Activated T-helper 2 cell treated with anti-CD3 and anti-CD28 coated beads, Interferon-gamma antibody, Interleukin-2, Interleukin-4, amounts not matched to agents 10 μg/mL and 5 μg/mL and 100 μg/mL, durations not matched to agents 14 hours and 24 hours and 36 hours (primary cell): Measurements from ENCODE around the gene CTAG1B. TPM values are rescaled to one million over a fixed set of nuclear protein-coding genes. Genes with fewer than 3 reads are reported as not detected.
"Not testable (repeated sequence)": the region's sequence is repeated elsewhere in the genome, so short reads cannot be mapped to it uniquely, and the experiment has no call there.

Experiments used
- DNase-seq: peaks from one replicate; pipeline ENCODE4 v3.0.0; 2021; ENCODE audit warnings: low spot score
- H3K27ac Mint-ChIP-seq: one replicate; pipeline ENCODE4 v1.8.0; 2021; ENCODE audit warnings: mixed read lengths
- H3K27me3 Mint-ChIP-seq: one replicate; pipeline ENCODE4 v1.8.0; 2021; ENCODE audit warnings: low read depth, mixed read lengths
- H3K36me3 Mint-ChIP-seq: one replicate; pipeline ENCODE4 v1.8.0; 2021; ENCODE audit warnings: low read depth, mixed read lengths
- H3K4me1 Mint-ChIP-seq: one replicate; pipeline ENCODE4 v1.8.0; 2021; ENCODE audit warnings: low read depth, mixed read lengths
- H3K4me3 Mint-ChIP-seq: one replicate; pipeline ENCODE4 v1.8.0; 2021; ENCODE audit warnings: low read depth, mild to moderate bottlenecking, moderate library complexity, mixed read lengths
- H3K9me3 Mint-ChIP-seq: one replicate; pipeline ENCODE4 v1.8.0; 2021; ENCODE audit warnings: mixed read lengths
- intact Hi-C: fragments of 100-400 bp; cut with micrococcal nuclease; formaldehyde crosslinking; loops from one replicate; pipeline ENCODE4 v1.15.1; 2023
- total RNA-seq: library from RNA; stranded (reverse); gene quantifications from 2 replicates; pipeline ENCODE4 v1.2.3, GENCODE V29; 2022

CTAG1B gene
- total RNA-seq, 1 donor from 2014 or later = not detected

DNA sequence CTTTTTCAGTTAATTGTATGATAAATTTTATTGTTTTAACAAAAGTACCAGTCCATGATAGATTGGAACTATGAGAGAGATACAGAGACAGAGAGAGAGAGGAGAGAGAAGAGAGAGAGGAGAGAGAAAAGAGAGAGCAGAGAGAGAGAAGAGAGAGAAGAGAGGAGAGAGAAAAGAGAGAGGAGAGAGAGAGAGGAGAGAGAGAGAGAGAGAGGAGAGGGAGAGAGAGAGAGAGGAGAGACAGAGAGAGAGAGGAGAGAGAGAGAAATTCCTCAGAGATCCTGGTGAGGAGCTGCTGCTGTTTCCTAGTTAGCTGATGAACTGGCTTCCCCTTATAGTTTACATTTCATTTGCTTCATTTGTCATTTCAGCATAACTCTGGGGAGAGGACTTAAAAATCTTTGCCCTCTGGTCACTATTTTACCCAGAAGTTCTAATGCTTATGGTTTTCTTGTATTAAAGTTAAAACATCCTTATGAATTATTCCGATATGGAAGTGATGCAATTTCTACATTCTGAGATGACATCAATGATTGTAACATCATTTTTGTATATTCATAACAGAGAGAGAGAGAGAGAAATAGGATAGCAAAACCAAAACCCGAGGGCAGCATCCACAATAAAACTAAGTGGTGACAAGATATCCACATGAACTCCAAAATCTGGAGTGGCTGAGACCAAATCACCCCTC is 23.4 kb downstream of the CTAG1B start:
- Mint-ChIP-seq H3K27ac (no peak overlapping the region), H3K4me3 (no peak overlapping the region), H3K4me1 (peaks cover 9% of the 10 kb centered on the region), H3K9me3 (no peaks in the 10 kb centered on the region), H3K27me3 (peaks cover 14% of the 10 kb centered on the region), H3K36me3 (no peaks in the 10 kb centered on the region)
- DNase-seq = no peak
- intact Hi-C loops = no loop called here

- intact Hi-C loops = no loop called here
- Mint-ChIP-seq H3K27ac (no peak overlapping the region), H3K4me1 (peaks cover 9% of the 10 kb centered on the region)
Observed at GRCh38 chrX:154594491-154594890, 24.6 kb downstream of the CTAG1B start.

GRCh38 chrX:154593201-154593600 is 25.9 kb downstream of the CTAG1B start:
- no peaks in the 10 kb centered on the region for H3K36me3 Mint-ChIP-seq

More at GRCh38 chrX:154594491-154594890, 24.6 kb downstream of the CTAG1B start:
- Mint-ChIP-seq H3K4me3 (no peak overlapping the region), H3K36me3 (no peaks in the 10 kb centered on the region), H3K9me3 (no peaks in the 10 kb centered on the region), H3K27me3 (peaks cover 14% of the 10 kb centered on the region)
- DNase-seq = no peak

DNA sequence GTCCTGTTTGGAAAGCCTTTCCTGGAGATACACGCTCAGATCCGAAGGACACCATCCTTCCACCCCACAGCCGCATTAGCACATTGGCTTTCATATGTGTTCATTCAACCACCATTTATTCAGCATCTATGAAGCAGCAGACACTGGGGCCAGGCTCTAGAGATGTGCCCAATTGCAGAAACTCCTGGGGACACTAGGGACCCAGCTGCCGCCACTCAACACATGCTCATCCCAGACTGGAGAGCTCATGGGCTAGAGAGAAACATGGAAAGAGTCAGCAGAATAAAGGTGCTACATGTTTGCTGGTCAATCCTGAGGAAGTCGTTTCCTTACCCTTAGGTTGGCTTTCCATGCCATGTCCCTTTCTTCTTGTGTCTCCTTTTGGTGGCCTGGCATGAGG is 26.6 kb downstream of the CTAG1B start:
- H3K4me1 Mint-ChIP-seq = peaks cover 9% of the 10 kb centered on the region
- no peak overlapping the region for H3K4me3 Mint-ChIP-seq
- H3K36me3 Mint-ChIP-seq = no peaks in the 10 kb centered on the region
- no peaks in the 10 kb centered on the region for H3K9me3 Mint-ChIP-seq
- H3K27ac Mint-ChIP-seq = no peak overlapping the region
- no peak for DNase-seq
- H3K27me3 Mint-ChIP-seq = peaks cover 9% of the 10 kb centered on the region
- intact Hi-C loops = no loop called here

More at GRCh38 chrX:154593201-154593600, 25.9 kb downstream of the CTAG1B start:
- Mint-ChIP-seq H3K4me1 (peaks cover 9% of the 10 kb centered on the region), H3K27me3 (peaks cover 14% of the 10 kb centered on the region), H3K9me3 (no peaks in the 10 kb centered on the region), H3K27ac (no peak overlapping the region), H3K4me3 (no peak overlapping the region)
- intact Hi-C loops = no loop called here
- DNase-seq = no peak

DNA sequence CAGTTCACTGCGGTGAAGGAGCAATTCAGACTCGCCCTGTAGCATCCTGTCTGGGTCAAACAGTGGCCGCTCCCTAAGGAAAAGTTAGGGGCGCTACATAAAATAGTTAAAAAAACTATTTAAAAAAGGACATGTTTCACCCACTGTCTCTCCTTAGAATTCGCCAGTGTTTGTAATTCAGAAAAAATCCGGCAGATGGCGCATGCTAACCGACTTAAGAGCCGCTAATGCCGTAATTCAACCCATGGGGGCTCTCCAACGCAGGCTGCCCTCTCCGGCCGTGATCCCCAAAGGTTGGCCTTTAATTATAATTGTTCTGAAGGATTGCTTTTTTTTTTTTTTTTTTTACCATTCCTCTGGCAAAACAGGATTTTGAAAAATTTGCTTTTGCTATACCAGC is 28.7 kb downstream of the CTAG1B start:
- H3K4me3 Mint-ChIP-seq, H3K36me3 Mint-ChIP-seq, H3K4me1 Mint-ChIP-seq, DNase-seq, intact Hi-C loops, H3K27me3 Mint-ChIP-seq, H3K27ac Mint-ChIP-seq, H3K9me3 Mint-ChIP-seq: not testable (repeated sequence)

DNA sequence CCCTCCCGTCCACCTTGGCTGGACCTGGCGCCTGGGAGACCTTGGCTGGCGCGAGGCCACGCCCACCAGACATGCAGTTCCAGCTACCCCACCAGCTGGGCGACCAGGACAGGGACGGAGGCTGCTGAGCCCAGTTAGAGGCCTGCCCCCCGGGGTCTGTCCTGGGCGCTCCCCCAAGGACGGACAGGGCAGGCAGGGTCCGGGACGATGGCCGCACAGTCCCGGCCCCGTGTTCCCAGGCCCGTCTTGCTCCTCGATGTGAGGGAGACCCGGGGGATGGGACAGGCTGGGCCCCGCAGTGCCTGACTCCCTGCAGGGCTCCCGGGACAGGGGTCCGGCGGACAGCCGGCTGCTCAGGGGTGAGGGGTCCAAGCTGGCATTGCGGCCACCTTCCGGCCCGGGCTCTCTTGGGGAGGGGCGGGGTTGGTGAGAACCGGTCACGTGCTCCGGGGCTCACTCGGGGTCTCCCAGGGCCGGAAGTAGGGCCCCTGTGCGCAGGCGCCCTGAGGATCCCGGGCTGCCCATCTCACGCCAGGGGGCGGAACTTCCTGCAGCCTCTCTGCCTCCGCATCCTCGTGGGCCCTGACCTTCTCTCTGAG is 34.4 kb downstream of the CTAG1B start, which contains the start of gene CTAG1A:
CTAG1A (plus strand) TSS at position 549 of the 599 bp plus-strand sequence. CDS start 74 bp downstream, outside the sequence.
- H3K27ac Mint-ChIP-seq, intact Hi-C loops, H3K4me3 Mint-ChIP-seq, DNase-seq, H3K27me3 Mint-ChIP-seq, H3K36me3 Mint-ChIP-seq, H3K4me1 Mint-ChIP-seq, H3K9me3 Mint-ChIP-seq: not testable (repeated sequence)

DNA sequence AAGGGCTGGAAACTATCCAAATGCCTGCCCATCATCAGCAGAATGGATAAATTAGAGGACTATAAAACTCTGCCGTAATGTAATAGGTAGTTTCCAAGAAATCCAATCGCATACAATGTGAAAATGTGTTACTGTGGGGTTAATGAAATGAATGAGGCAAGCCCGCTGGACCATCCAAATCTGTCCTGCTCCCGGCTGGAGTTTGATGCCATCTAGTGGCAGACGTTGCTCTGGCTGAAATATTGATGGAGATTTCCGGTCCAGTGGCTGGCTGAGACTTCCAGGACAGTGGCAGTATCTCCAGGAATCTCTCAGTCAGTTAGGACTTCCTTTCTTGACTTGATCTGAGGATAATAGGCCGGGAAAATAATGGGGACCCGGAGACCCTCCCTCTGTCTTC is 36.1 kb downstream of the CTAG1B start:
- H3K27me3 Mint-ChIP-seq, H3K36me3 Mint-ChIP-seq, H3K9me3 Mint-ChIP-seq, intact Hi-C loops, H3K4me1 Mint-ChIP-seq, DNase-seq, H3K4me3 Mint-ChIP-seq, H3K27ac Mint-ChIP-seq: not testable (repeated sequence)

GRCh38 chrX:154575076-154575475 is 44.0 kb downstream of the CTAG1B start:
- H3K27ac Mint-ChIP-seq, H3K36me3 Mint-ChIP-seq, intact Hi-C loops, H3K4me1 Mint-ChIP-seq, H3K27me3 Mint-ChIP-seq, H3K4me3 Mint-ChIP-seq, DNase-seq, H3K9me3 Mint-ChIP-seq: not testable (repeated sequence)

GRCh38 chrX:154573061-154573460 is 46.0 kb downstream of the CTAG1B start:
- H3K36me3 Mint-ChIP-seq, H3K9me3 Mint-ChIP-seq, H3K4me1 Mint-ChIP-seq, intact Hi-C loops, H3K27me3 Mint-ChIP-seq, H3K4me3 Mint-ChIP-seq, DNase-seq, H3K27ac Mint-ChIP-seq: not testable (repeated sequence)

- intact Hi-C loops, H3K9me3 Mint-ChIP-seq, H3K27ac Mint-ChIP-seq: not testable (repeated sequence)
Observed at GRCh38 chrX:154570361-154570760, 48.7 kb downstream of the CTAG1B start.

More at GRCh38 chrX:154570361-154570760, 48.7 kb downstream of the CTAG1B start:
- H3K4me3 Mint-ChIP-seq, DNase-seq, H3K36me3 Mint-ChIP-seq, H3K27me3 Mint-ChIP-seq, H3K4me1 Mint-ChIP-seq: not testable (repeated sequence)

Other genes starting within 250 kb of the CTAG1B start
- gene FLNA, start 244.6 kb downstream of the CTAG1B start, total RNA-seq = 1,005 and 1,026 TPM in 2 replicates
- gene EMD, start 240.0 kb downstream of the CTAG1B start, total RNA-seq = 95.6 and 98.8 TPM in 2 replicates
- gene RPL10, start 220.9 kb downstream of the CTAG1B start, total RNA-seq = 2,692 and 2,787 TPM in 2 replicates
- 18.1 TPM in 2 replicates for gene DNASE1L1, start 210.0 kb downstream of the CTAG1B start, total RNA-seq
- 77.3 TPM in 2 replicates for gene TAFAZZIN, start 207.7 kb downstream of the CTAG1B start, total RNA-seq
- gene ATP6AP1, start 190.6 kb downstream of the CTAG1B start, total RNA-seq = 47.4 and 48.9 TPM in 2 replicates
- 115 and 117 TPM in 2 replicates for gene GDI1, start 182.1 kb downstream of the CTAG1B start, total RNA-seq
- 79.6 and 84.1 TPM in 2 replicates for gene FAM50A, start 175.1 kb downstream of the CTAG1B start, total RNA-seq
- 62.1 and 62.5 TPM in 2 replicates for gene PLXNA3, start 161.0 kb downstream of the CTAG1B start, total RNA-seq
- 49.4 and 51.7 TPM in 2 replicates for gene LAGE3, start 140.0 kb downstream of the CTAG1B start, total RNA-seq
- 55.5 and 56.1 TPM in 2 replicates for gene UBL4A, start 132.7 kb downstream of the CTAG1B start, total RNA-seq
- 17.5 and 18.3 TPM in 2 replicates for gene SLC10A3, start 128.7 kb downstream of the CTAG1B start, total RNA-seq
- 39.2 and 39.8 TPM in 2 replicates for gene FAM3A, start 103.0 kb downstream of the CTAG1B start, total RNA-seq
- 82.8 and 86.4 TPM in 2 replicates for gene G6PD, start 72.4 kb downstream of the CTAG1B start, total RNA-seq
- 40.5 and 41.7 TPM in 2 replicates for gene IKBKG, start 71.7 kb downstream of the CTAG1B start, total RNA-seq
- not detected in 2 replicates for gene CTAG1A, start 34.1 kb downstream of the CTAG1B start, total RNA-seq
- gene CTAG2, start 34.3 kb upstream of the CTAG1B start, total RNA-seq = not detected in 2 replicates
- 4.3 and 4.5 TPM in 2 replicates for gene GAB3, start 131.8 kb upstream of the CTAG1B start, total RNA-seq
- 150 TPM in 2 replicates for gene DKC1, start 143.6 kb upstream of the CTAG1B start, total RNA-seq
- gene MPP1, start 186.2 kb upstream of the CTAG1B start, total RNA-seq = 27.7 and 31.5 TPM in 2 replicates
- not detected in 2 replicates for gene SMIM9, start 215.4 kb upstream of the CTAG1B start, total RNA-seq